GM23338 (cell line): ENCODE measurements around the gene PPP1R9A. TPM values are rescaled to one million over a fixed set of nuclear protein-coding genes. Genes with fewer than 3 reads are reported as not detected.

Experiments
- ATAC-seq: fragments of 200-7000 bp; cut with Tn5 transposase; 3 replicates; pipeline ENCODE4 v1.9.1; 2020
- DNase-seq: peaks from one replicate; pipeline ENCODE4 v3.0.0-alpha.2; 2015; ENCODE audit warnings: low spot score
- H2AFZ ChIP-seq: fragments of 200-600 bp; sonication (generic); 2 replicates; pipeline ENCODE4 v1.8.0; 2016; ENCODE audit warnings: antibody characterized with exemption, mild to moderate bottlenecking, moderate library complexity
- H3F3A ChIP-seq: fragments of 200-600 bp; sonication (generic); replicated peaks from 2 replicates; pipeline ENCODE4 v1.8.0; 2017; ENCODE audit warnings: antibody characterized with exemption, mixed run types, low read depth
- H3K27ac ChIP-seq: fragments of 200-600 bp; sonication (generic); 2 replicates; pipeline ENCODE4 v1.6.1; 2016; ENCODE audit warnings: low read depth
- H3K27me3 ChIP-seq: fragments of 200-600 bp; sonication (generic); 2 replicates; pipeline ENCODE4 v1.8.0; 2016; ENCODE audit warnings: mild to moderate bottlenecking, mixed run types, moderate library complexity; ENCODE audit not compliant: insufficient read depth
- H3K36me3 ChIP-seq: fragments of 200-600 bp; sonication (generic); 2 replicates; pipeline ENCODE4 v1.8.0; 2016; ENCODE audit warnings: mild to moderate bottlenecking; ENCODE audit not compliant: insufficient read depth
- H3K4me1 ChIP-seq: fragments of 200-600 bp; sonication (generic); 2 replicates; pipeline ENCODE4 v1.8.0; 2016; ENCODE audit warnings: mild to moderate bottlenecking, moderate library complexity; ENCODE audit not compliant: insufficient read depth
- H3K4me2 ChIP-seq: fragments of 200-600 bp; sonication (generic); 2 replicates; pipeline ENCODE4 v1.7.1; 2017; ENCODE audit warnings: mixed run types
- H3K4me3 ChIP-seq: fragments of 200-600 bp; sonication (generic); 2 replicates; pipeline ENCODE4 v1.6.1; 2016; ENCODE audit warnings: mixed run types
- H3K79me2 ChIP-seq: fragments of 200-600 bp; sonication (generic); replicated peaks from 2 replicates; pipeline ENCODE4 v1.8.0; 2017; ENCODE audit warnings: mild to moderate bottlenecking; ENCODE audit not compliant: insufficient read depth
- H3K9me2 ChIP-seq: fragments of 200-600 bp; sonication (generic); 2 replicates; pipeline ENCODE4 v1.8.0; 2017; ENCODE audit not compliant: insufficient read depth
- H4K20me1 ChIP-seq: fragments of 200-600 bp; sonication (generic); replicated peaks from 2 replicates; pipeline ENCODE4 v1.8.0; 2017; ENCODE audit warnings: mild to moderate bottlenecking; ENCODE audit not compliant: insufficient read depth
- H3K27ac Mint-ChIP-seq: 2 replicates; pipeline ENCODE4 v1.8.0; 2020; ENCODE audit warnings: inconsistent platforms, mild to moderate bottlenecking, moderate library complexity, mixed read lengths
- H3K27me3 Mint-ChIP-seq: 3 replicates; pipeline ENCODE4 v1.8.0; 2022; ENCODE audit warnings: low read depth, mild to moderate bottlenecking, moderate library complexity, mixed read lengths, inconsistent platforms; ENCODE audit not compliant: insufficient read depth, poor library complexity
- H3K36me3 Mint-ChIP-seq: 3 replicates; pipeline ENCODE4 v1.8.0; 2021; ENCODE audit warnings: low read depth, mild to moderate bottlenecking, inconsistent platforms, moderate library complexity, mixed read lengths
- H3K4me1 Mint-ChIP-seq: 3 replicates; pipeline ENCODE4 v1.8.0; 2020; ENCODE audit warnings: mild to moderate bottlenecking, inconsistent platforms, mixed read lengths
- H3K4me3 Mint-ChIP-seq: 3 replicates; pipeline ENCODE4 v1.8.0; 2021; ENCODE audit warnings: moderate library complexity, mild to moderate bottlenecking, inconsistent platforms, mixed read lengths
- H3K9me3 Mint-ChIP-seq: 3 replicates; pipeline ENCODE4 v1.8.0; 2020; ENCODE audit warnings: moderate library complexity, mild to moderate bottlenecking, inconsistent platforms, mixed read lengths
- CREB1 ChIP-seq: fragments of 250-450 bp; sonication (Bioruptor Pico); IDR thresholded peaks from 2 replicates; pipeline ENCODE4 v1.5.0; 2020; ENCODE audit warnings: low read depth, mild to moderate bottlenecking, moderate library complexity
- CTCF ChIP-seq, 2 experiments: fragments of 200-600 bp in 1 of 2; sonication (generic) in 1 of 2; conservative IDR thresholded peaks; 2 replicates each; pipeline versions ENCODE4 v1.5.1 to v1.6.1; 2016 to 2017; ENCODE audit warnings: antibody characterized with exemption in 2 of 2, low read depth in 2 of 2, mild to moderate bottlenecking in 2 of 2, moderate library complexity in 1 of 2
- EZH2 ChIP-seq: fragments of 200-600 bp; sonication (generic); IDR thresholded peaks from one replicate; pipeline ENCODE4 v1.8.0; 2017; ENCODE audit warnings: antibody characterized with exemption, mild to moderate bottlenecking, low read depth; ENCODE audit not compliant: unreplicated experiment
- JUNB ChIP-seq: IDR thresholded peaks from one replicate; pipeline ENCODE4 v1.6.1; 2016; ENCODE audit warnings: antibody characterized with exemption; ENCODE audit not compliant: unreplicated experiment
- REST ChIP-seq: IDR thresholded peaks from one replicate; pipeline ENCODE4 v1.6.1; 2018; ENCODE audit warnings: antibody characterized with exemption; ENCODE audit not compliant: unreplicated experiment
- ZNF114 ChIP-seq: fragments of 250-450 bp; sonication (Bioruptor Pico); IDR thresholded peaks from 2 replicates; pipeline ENCODE4 v1.5.0; 2020; ENCODE audit warnings: mild to moderate bottlenecking, moderate library complexity
- ZNF462 ChIP-seq: fragments of 250-450 bp; sonication (Bioruptor Pico); IDR thresholded peaks from 2 replicates; pipeline ENCODE4 v1.5.0; 2020; ENCODE audit warnings: mild to moderate bottlenecking, moderate library complexity
- polyA plus RNA-seq: library from polyadenylated mRNA; unstranded; fragments of >200 nt; fragmentation: Nextera tagmentation; extraction: Ambion mirVana; gene quantifications from 2 replicates; pipeline ENCODE4 v1.2.1, GENCODE V29; 2016
- total RNA-seq: library from RNA; depleted of rRNA; stranded (reverse); fragments of >200 nt; shearing (Covaris generic); gene quantifications from 2 replicates; pipeline ENCODE4 v1.2.3, GENCODE V29; 2014

PPP1R9A gene
- total and polyA plus RNA-seq, 2 experiments from 2014 or later = 10.6 to 31.8 TPM

- H3K4me3 ChIP-seq = no peak overlapping the region
- H3K79me2 ChIP-seq = no peaks in the 10 kb centered on the region
- peaks cover 2% of the 10 kb centered on the region; the same call in 1 of the 2 replicates for H3K9me2 ChIP-seq
- DNase-seq = no peak
- peaks cover 25% of the 10 kb centered on the region for H3K36me3 Mint-ChIP-seq
- no peak for ATAC-seq
- H3F3A ChIP-seq = no peaks in the 10 kb centered on the region
- H3K4me1 ChIP-seq = peaks cover 15% of the 10 kb centered on the region
- H3K4me1 Mint-ChIP-seq = peaks cover 10% of the 10 kb centered on the region; the same call in 2 of the 3 replicates
- no peak overlapping the region for H3K27ac Mint-ChIP-seq
- no peak overlapping the region for H3K4me3 Mint-ChIP-seq
- no peak overlapping the region for H2AFZ ChIP-seq
- H3K4me2 ChIP-seq = no peak overlapping the region
- H3K9me3 Mint-ChIP-seq = peaks cover 29% of the 10 kb centered on the region
- H3K27ac ChIP-seq = no peak overlapping the region
- H3K36me3 ChIP-seq = peaks cover 6% of the 10 kb centered on the region; the same call in 1 of the 2 replicates
- no peaks in the 10 kb centered on the region for H3K27me3 ChIP-seq
- TF ChIP-seq ZNF462 (no peak), EZH2 (no peak), CREB1 (no peak), CTCF (conservative IDR thresholded peaks at IDR 0.05; ENCODE audit: low read depth in 2 of 2) (no peak), REST (no peak), JUNB (no peak), ZNF114 (CRISPR knock-in tag) (no peak)
- peaks cover 5% of the 10 kb centered on the region for H3K27me3 Mint-ChIP-seq
- H4K20me1 ChIP-seq = no peaks in the 10 kb centered on the region
These were observed 29.4 kb upstream of the PPP1R9A start for GRCh38 chr7:94877731-94878670.
